Measurements from ENCODE around the gene NAALADL1. TPM values are rescaled to one million over a fixed set of nuclear protein-coding genes. Genes with fewer than 3 reads are reported as not detected.

The NAALADL1 gene
- total RNA-seq, 1 donor from 2014 or later, result 8.4 TPM

GRCh38 chr11:65056999-65057398 lies 1.4 kb downstream of the NAALADL1 start:
- Histone ChIP-seq H3K4me3 (ENCODE audit: low read length in 3 of 3) (no peak overlapping the region), H3K9ac (ENCODE audit: low read depth in 1 of 3, low read length in 3 of 3) (no peak overlapping the region), H3K27me3 (ENCODE audit: control insufficient read depth in 3 of 3, insufficient read depth in 3 of 3, low read length in 3 of 3) (peaks cover 0 to 8% (median 8%) of the 10 kb centered on the region in 3 donors), H3K27ac (ENCODE audit: low read depth, low read length) (no peak overlapping the region), H3K36me3 (ENCODE audit: control insufficient read depth in 3 of 3, insufficient read depth in 3 of 3, low read length in 3 of 3) (no peaks in the 10 kb centered on the region), H3K4me1 (ENCODE audit: control insufficient read depth in 3 of 3, insufficient read depth in 3 of 3, low read length in 3 of 3) (no peaks in the 10 kb centered on the region), H3K9me3 (ENCODE audit: control insufficient read depth in 3 of 3, low read length in 3 of 3) (no peaks in the 10 kb centered on the region)

GRCh38 chr11:65055538-65055937 lies 2.8 kb downstream of the NAALADL1 start:
- H3K27ac ChIP-seq (ENCODE audit: low read depth, low read length), result no peak overlapping the region
- H3K4me1 ChIP-seq (ENCODE audit: control insufficient read depth in 3 of 3, insufficient read depth in 3 of 3, low read length in 3 of 3), result no peaks in the 10 kb centered on the region
- no peak overlapping the region for H3K9ac ChIP-seq (ENCODE audit: low read depth in 1 of 3, low read length in 3 of 3)
- H3K9me3 ChIP-seq (ENCODE audit: control insufficient read depth in 3 of 3, low read length in 3 of 3), result no peaks in the 10 kb centered on the region
- no peak overlapping the region for H3K4me3 ChIP-seq (ENCODE audit: low read length in 3 of 3)
- no peaks in the 10 kb centered on the region for H3K36me3 ChIP-seq (ENCODE audit: control insufficient read depth in 3 of 3, insufficient read depth in 3 of 3, low read length in 3 of 3)
- H3K27me3 ChIP-seq (ENCODE audit: control insufficient read depth in 3 of 3, insufficient read depth in 3 of 3, low read length in 3 of 3), result peaks cover 0 to 8% (median 8%) of the 10 kb centered on the region in 3 donors

GRCh38 chr11:65053827-65054508 lies 4.4 kb downstream of the NAALADL1 start:
- Histone ChIP-seq H3K4me3 (ENCODE audit: low read length in 3 of 3) (no peak overlapping the region), H3K36me3 (ENCODE audit: control insufficient read depth in 3 of 3, insufficient read depth in 3 of 3, low read length in 3 of 3) (no peaks in the 10 kb centered on the region), H3K9me3 (ENCODE audit: control insufficient read depth in 3 of 3, low read length in 3 of 3) (no peaks in the 10 kb centered on the region), H3K27ac (ENCODE audit: low read depth, low read length) (no peak overlapping the region), H3K27me3 (ENCODE audit: control insufficient read depth in 3 of 3, insufficient read depth in 3 of 3, low read length in 3 of 3) (peaks cover 0 to 8% (median 8%) of the 10 kb centered on the region in 3 donors), H3K4me1 (ENCODE audit: control insufficient read depth in 3 of 3, insufficient read depth in 3 of 3, low read length in 3 of 3) (no peaks in the 10 kb centered on the region), H3K9ac (ENCODE audit: low read depth in 1 of 3, low read length in 3 of 3) (no peak overlapping the region)

- H3K4me1 ChIP-seq (ENCODE audit: control insufficient read depth in 3 of 3, insufficient read depth in 3 of 3, low read length in 3 of 3), result peaks cover 3 to 7% (median 6%) of the 10 kb centered on the region in 3 donors
- no peaks in the 10 kb centered on the region for H3K9me3 ChIP-seq (ENCODE audit: control insufficient read depth in 3 of 3, low read length in 3 of 3)
- no peak overlapping the region for H3K27ac ChIP-seq (ENCODE audit: low read depth, low read length)
- peaks cover 0 to 12% (median 8%) of the 10 kb centered on the region in 3 donors for H3K27me3 ChIP-seq (ENCODE audit: control insufficient read depth in 3 of 3, insufficient read depth in 3 of 3, low read length in 3 of 3)
- H3K4me3 ChIP-seq (ENCODE audit: low read length in 3 of 3), result no peak overlapping the region
- H3K9ac ChIP-seq (ENCODE audit: low read depth in 1 of 3, low read length in 3 of 3), result no peak overlapping the region
- peaks cover 0 to under 1% (median 0%) of the 10 kb centered on the region in 3 donors for H3K36me3 ChIP-seq (ENCODE audit: control insufficient read depth in 3 of 3, insufficient read depth in 3 of 3, low read length in 3 of 3)
Observed at GRCh38 chr11:65051398-65051858, 6.9 kb downstream of the NAALADL1 start.

- peaks cover 0 to 9% (median 2%) of the 10 kb centered on the region in 3 donors for H3K27me3 ChIP-seq (ENCODE audit: control insufficient read depth in 3 of 3, insufficient read depth in 3 of 3, low read length in 3 of 3)
- no peaks in the 10 kb centered on the region for H3K9me3 ChIP-seq (ENCODE audit: control insufficient read depth in 3 of 3, low read length in 3 of 3)
- peak overlapping the region; percentile 57 to 68 (median 58) for H3K4me3 ChIP-seq (ENCODE audit: low read length in 3 of 3)
- H3K36me3 ChIP-seq (ENCODE audit: control insufficient read depth in 3 of 3, insufficient read depth in 3 of 3, low read length in 3 of 3), result peaks cover 13 to 19% (median 16%) of the 10 kb centered on the region in 3 donors
- H3K4me1 ChIP-seq (ENCODE audit: control insufficient read depth in 3 of 3, insufficient read depth in 3 of 3, low read length in 3 of 3), result peaks cover 7 to 16% (median 11%) of the 10 kb centered on the region in 3 donors
- H3K9ac ChIP-seq (ENCODE audit: low read depth in 1 of 3, low read length in 3 of 3), result peak overlapping the region; percentile 45 to 68 (median 59)
- no peak overlapping the region for H3K27ac ChIP-seq (ENCODE audit: low read depth, low read length)
Observed at GRCh38 chr11:65047581-65048422, 10.6 kb downstream of the NAALADL1 start.

- no peaks in the 10 kb centered on the region for H3K9me3 ChIP-seq (ENCODE audit: control insufficient read depth in 3 of 3, low read length in 3 of 3)
- peaks cover 14 to 19% (median 15%) of the 10 kb centered on the region in 3 donors for H3K4me1 ChIP-seq (ENCODE audit: control insufficient read depth in 3 of 3, insufficient read depth in 3 of 3, low read length in 3 of 3)
- no peak overlapping the region for H3K27ac ChIP-seq (ENCODE audit: low read depth, low read length)
- peaks cover 13 to 19% (median 16%) of the 10 kb centered on the region in 3 donors for H3K36me3 ChIP-seq (ENCODE audit: control insufficient read depth in 3 of 3, insufficient read depth in 3 of 3, low read length in 3 of 3)
- no peak overlapping the region for H3K4me3 ChIP-seq (ENCODE audit: low read length in 3 of 3)
- no peak overlapping the region for H3K9ac ChIP-seq (ENCODE audit: low read depth in 1 of 3, low read length in 3 of 3)
- H3K27me3 ChIP-seq (ENCODE audit: control insufficient read depth in 3 of 3, insufficient read depth in 3 of 3, low read length in 3 of 3), result peaks cover 0 to 5% (median 0%) of the 10 kb centered on the region in 3 donors
Observed at GRCh38 chr11:65045728-65046127, 12.6 kb downstream of the NAALADL1 start.

- no peaks in the 10 kb centered on the region for H3K9me3 ChIP-seq (ENCODE audit: control insufficient read depth in 3 of 3, low read length in 3 of 3)
- peaks cover 19 to 21% (median 20%) of the 10 kb centered on the region in 3 donors for H3K4me1 ChIP-seq (ENCODE audit: control insufficient read depth in 3 of 3, insufficient read depth in 3 of 3, low read length in 3 of 3)
- peaks cover 0 to 5% (median 0%) of the 10 kb centered on the region in 3 donors for H3K27me3 ChIP-seq (ENCODE audit: control insufficient read depth in 3 of 3, insufficient read depth in 3 of 3, low read length in 3 of 3)
- H3K27ac ChIP-seq (ENCODE audit: low read depth, low read length), result no peak overlapping the region
- peaks cover 13 to 19% (median 16%) of the 10 kb centered on the region in 3 donors for H3K36me3 ChIP-seq (ENCODE audit: control insufficient read depth in 3 of 3, insufficient read depth in 3 of 3, low read length in 3 of 3)
- no peak overlapping the region for H3K9ac ChIP-seq (ENCODE audit: low read depth in 1 of 3, low read length in 3 of 3)
- H3K4me3 ChIP-seq (ENCODE audit: low read length in 3 of 3), result no peak overlapping the region
Observed at GRCh38 chr11:65045061-65045460, 13.3 kb downstream of the NAALADL1 start.

- Histone ChIP-seq H3K27ac (ENCODE audit: low read depth, low read length) (no peak overlapping the region), H3K27me3 (ENCODE audit: control insufficient read depth in 3 of 3, insufficient read depth in 3 of 3, low read length in 3 of 3) (peaks cover 0 to 5% (median 0%) of the 10 kb centered on the region in 3 donors), H3K4me3 (ENCODE audit: low read length in 3 of 3) (no peak overlapping the region), H3K36me3 (ENCODE audit: control insufficient read depth in 3 of 3, insufficient read depth in 3 of 3, low read length in 3 of 3) (peaks cover 17 to 19% (median 19%) of the 10 kb centered on the region in 3 donors), H3K4me1 (ENCODE audit: control insufficient read depth in 3 of 3, insufficient read depth in 3 of 3, low read length in 3 of 3) (peaks cover 19 to 27% (median 23%) of the 10 kb centered on the region in 3 donors), H3K9me3 (ENCODE audit: control insufficient read depth in 3 of 3, low read length in 3 of 3) (no peaks in the 10 kb centered on the region), H3K9ac (ENCODE audit: low read depth in 1 of 3, low read length in 3 of 3) (no peak overlapping the region)
Observed at GRCh38 chr11:65043881-65044501, 14.4 kb downstream of the NAALADL1 start.

- Histone ChIP-seq H3K27ac (ENCODE audit: low read depth, low read length) (no peak overlapping the region), H3K4me1 (ENCODE audit: control insufficient read depth in 3 of 3, insufficient read depth in 3 of 3, low read length in 3 of 3) (peaks cover 15 to 24% (median 18%) of the 10 kb centered on the region in 3 donors), H3K36me3 (ENCODE audit: control insufficient read depth in 3 of 3, insufficient read depth in 3 of 3, low read length in 3 of 3) (peaks cover 25 to 28% (median 26%) of the 10 kb centered on the region in 3 donors), H3K9me3 (ENCODE audit: control insufficient read depth in 3 of 3, low read length in 3 of 3) (no peaks in the 10 kb centered on the region), H3K4me3 (ENCODE audit: low read length in 3 of 3) (no peak overlapping the region), H3K27me3 (ENCODE audit: control insufficient read depth in 3 of 3, insufficient read depth in 3 of 3, low read length in 3 of 3) (no peaks in the 10 kb centered on the region), H3K9ac (ENCODE audit: low read depth in 1 of 3, low read length in 3 of 3) (no peak overlapping the region)
Observed at GRCh38 chr11:65042891-65043290, 15.5 kb downstream of the NAALADL1 start.
